Fibroblast of the conjunctiva (primary cell): ENCODE measurements around the gene KRTAP10-2.

ENCODE experiments used
- DNase-seq: peaks from one replicate; pipeline ENCODE4 v3.0.0-alpha.2; 2010; ENCODE audit warnings: low read depth

The KRTAP10-2 gene

GRCh38 chr21:44526096-44526997 lies 25.0 kb downstream of the KRTAP10-2 start:
- no peak for DNase-seq

- no peak for DNase-seq
These were observed 25.8 kb downstream of the KRTAP10-2 start for GRCh38 chr21:44525391-44526095.

GRCh38 chr21:44524414-44525371 lies 26.6 kb downstream of the KRTAP10-2 start:
- DNase-seq = no peak

DNA sequence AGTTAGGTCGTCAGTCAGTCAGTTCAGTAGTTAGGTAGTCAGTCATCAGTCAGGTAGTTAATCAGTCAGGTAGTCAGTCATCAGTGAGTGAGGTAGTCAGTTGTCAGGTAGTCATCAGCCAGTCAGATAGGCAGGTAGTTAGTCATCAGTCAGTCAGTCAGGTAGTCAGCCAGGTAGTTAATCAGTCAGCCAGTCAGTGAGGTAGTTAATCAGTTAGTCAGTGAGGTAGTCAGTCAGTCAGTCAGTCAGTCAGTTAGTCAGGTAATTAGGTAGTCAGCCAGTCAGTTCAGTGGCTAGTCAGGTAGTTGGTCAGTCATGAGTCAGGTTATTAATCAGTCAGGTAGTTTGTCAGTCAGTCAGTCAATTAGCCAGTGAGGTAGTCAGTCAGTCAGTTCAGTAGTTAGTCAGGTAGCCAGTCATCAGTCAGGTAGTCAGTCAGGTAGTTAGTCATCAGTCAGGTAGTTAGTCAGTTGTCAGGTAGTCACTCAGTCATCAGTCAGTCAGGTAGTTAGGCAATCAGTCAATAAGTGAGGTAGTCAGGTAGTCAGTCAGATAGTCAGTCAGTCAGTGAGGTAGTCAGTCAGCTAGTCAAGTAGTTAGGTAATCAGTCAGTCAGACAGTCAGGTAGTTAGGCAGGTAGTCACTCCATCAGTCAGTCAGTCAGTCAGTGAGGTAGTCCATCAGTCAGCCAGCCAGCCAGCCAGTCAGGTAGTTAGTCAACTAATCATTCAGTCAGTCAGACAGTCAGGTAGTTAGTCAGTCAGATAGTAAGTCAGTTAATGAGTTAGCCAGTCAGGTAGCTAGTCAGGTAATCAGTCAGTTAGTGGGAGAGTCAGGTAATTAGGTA lies 27.5 kb downstream of the KRTAP10-2 start:
- no peak for DNase-seq

GRCh38 chr21:44522753-44523204 lies 28.5 kb downstream of the KRTAP10-2 start:
- DNase-seq = no peak

- DNase-seq = no peak
These were observed 29.2 kb downstream of the KRTAP10-2 start for GRCh38 chr21:44521928-44522752.

DNA sequence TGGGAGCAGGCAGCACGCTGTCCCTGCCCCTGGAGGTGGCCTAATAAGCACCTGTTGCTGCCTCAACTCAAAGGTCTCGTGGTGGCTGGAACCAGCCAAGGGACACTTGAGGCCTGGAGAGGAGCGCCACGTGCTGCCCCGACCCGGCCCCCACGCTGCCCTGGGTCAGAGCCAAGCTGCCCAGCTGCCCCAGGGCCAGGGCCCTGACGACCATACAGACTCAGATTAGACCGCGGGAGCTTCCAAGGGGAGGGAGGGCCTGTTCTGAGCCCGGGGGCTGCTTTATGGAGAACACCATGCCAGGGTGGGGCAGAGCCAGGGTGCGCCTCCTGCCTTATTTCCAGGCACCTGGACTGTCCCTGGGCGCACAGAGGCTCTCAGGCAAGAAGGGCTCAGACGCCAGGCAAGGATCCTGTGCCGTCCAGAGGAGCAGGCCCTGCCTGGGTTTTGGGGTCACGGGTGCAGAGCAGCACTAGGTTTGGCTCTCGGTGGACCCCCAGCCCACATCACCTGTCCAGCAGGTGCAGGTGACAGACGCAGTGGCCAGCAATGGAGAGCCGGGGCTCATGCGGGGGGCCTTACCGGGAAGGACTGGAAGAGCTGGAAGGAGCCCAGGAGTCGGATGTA lies 29.9 kb downstream of the KRTAP10-2 start:
- DNase-seq = no peak

DNA sequence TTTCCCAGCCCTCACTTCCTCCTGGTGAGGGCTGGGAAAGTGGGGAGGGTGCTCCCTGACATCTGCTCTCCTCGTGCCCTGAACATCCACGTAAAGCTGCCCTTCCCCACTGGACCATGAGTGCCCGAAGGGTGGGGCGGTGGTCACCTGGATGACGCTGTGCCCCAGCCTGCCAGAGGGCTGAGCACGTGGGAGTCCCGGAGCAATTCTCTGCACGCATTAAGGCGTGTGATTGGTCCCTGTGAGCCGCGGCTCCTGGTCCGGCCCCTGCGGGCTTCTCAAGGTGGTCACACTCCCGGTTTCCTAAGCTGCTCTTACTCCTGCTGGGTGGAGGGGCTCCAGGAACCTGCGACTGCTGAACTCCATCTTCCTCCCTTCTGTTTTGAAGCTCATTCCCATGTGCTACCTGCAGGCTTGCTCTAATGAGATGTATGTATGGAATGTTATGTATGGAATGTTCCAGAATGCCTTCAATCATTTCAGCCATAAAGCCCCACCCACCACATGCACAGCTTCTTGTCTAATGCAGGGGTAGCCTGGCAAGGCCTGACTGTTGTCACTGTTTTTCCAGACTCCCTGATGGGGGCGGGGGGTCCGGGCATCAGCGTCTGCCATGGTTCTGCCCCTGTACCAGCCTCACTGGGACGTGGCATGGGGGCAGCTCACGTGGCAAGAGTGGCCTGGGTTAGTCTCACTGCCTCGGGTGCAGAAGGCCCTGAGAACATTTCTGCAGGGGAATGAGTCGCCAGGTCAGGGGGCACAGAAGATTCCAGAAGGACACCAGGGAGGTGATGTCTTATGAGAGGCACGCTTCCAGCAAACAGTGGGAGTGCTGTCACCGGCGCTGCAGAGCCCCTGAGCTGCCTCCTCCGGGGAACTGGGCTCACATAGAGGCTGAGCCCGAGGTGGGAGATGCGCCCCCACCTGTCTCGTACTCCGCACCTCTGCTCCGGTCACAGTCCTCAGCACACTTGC lies 30.7 kb downstream of the KRTAP10-2 start:
- DNase-seq = no peak

DNA sequence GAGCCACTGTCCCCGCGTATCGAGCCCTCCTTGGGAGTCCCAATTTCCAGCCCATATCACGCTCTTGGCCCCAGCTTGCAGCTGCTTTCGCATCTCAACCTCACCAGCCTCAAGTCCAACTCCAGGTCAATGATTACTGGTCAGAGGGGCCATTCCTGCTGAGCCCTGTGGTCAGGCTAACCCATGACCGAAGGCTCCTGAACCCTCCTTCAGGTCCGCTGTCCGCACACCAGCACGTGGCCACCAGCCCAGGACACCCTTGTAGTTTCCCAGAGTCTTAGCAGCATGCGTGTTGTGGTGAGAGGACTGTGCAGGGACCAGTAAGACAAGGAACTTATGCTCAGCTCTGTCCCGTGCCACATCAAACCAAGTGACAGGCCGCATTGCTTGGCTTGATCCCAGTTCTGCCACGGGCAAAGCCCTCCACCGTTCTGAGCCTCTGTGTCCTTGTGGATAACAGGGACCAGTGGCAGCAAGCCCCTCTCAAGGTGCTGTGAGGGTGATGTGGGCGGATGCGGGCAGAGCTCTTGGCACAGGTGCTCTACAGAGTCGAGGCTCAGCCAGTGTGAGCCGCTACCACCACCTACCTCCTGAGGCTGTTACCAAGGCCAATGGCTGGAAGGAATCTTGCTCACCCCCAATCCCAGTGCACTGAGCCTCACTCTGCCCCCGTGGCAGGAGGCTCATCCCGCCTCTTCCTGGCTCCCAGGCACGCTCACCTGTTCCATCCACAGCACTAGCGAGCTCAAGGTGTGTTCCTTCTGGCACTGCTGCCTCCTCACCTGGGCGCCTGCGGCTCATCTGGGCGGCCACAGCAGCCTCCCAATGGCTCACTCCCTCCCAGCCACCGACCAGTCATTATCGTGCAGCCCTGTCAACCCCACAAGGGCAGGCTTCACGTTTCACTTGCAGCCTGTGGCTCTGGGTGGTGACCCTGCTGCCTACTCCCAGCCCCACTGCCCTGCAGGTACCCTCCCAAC lies 31.7 kb downstream of the KRTAP10-2 start:
- no peak for DNase-seq

- DNase-seq = no peak
These were observed 32.6 kb downstream of the KRTAP10-2 start for GRCh38 chr21:44518686-44519085.

- DNase-seq = peak; percentile 8
These were observed 34.0 kb downstream of the KRTAP10-2 start for GRCh38 chr21:44517175-44517899.

DNA sequence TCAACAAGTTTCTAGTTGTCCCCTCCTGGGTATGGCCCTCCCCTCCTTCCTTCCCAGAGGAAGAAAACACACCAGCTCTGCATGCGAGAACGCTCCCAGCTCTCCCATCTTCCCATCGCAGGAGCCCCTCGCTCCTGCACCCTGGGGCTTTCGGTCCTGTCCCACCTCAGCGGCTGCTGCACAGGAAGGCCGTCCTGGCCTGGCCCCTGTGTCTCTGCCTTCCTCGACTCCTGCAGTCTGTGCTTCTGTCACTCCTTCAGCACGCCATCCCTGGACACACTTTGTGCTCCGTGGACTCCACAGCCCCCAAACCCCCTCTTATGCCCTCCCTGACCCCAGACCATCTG lies 34.5 kb downstream of the KRTAP10-2 start:
- DNase-seq = no peak

DNA sequence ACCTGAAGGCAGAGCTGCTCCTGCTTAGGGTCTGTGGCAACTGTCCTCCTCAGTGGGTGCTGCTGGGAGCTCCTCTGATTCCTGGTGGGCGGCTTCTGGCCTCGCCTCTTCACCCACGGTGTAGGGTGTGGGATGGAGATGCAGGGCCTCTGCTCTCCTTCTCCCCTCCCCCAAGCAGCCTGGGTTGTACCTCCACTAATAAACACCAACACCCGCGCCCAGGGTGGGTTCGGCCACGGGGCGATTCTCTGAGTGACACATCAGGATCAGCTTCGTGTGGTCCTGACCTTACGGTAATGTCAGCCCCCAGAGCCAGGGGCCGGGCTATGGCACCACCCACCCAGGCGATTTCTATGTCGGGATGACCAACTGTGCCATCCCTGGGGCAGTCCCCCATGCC lies 35.0 kb downstream of the KRTAP10-2 start:
- DNase-seq = no peak

- no peak for DNase-seq
These were observed 35.7 kb downstream of the KRTAP10-2 start for GRCh38 chr21:44515359-44516165.

GRCh38 chr21:44514746-44515358 lies 36.5 kb downstream of the KRTAP10-2 start:
- no peak for DNase-seq

- no peak for DNase-seq
These were observed 37.1 kb downstream of the KRTAP10-2 start for GRCh38 chr21:44514218-44514520.
